NB4 (cell line): ENCODE measurements around the gene DPF3.

Experiments
- MAX ChIP-seq: IDR thresholded peaks from 2 replicates; pipeline ENCODE4 v1.6.1; 2011; ENCODE audit warnings: low read depth, low read length
- POLR2A ChIP-seq: IDR thresholded peaks from 2 replicates; pipeline ENCODE4 v1.6.1; 2011; ENCODE audit warnings: mild to moderate bottlenecking; ENCODE audit not compliant: insufficient read length; ENCODE audit errors: extremely low read depth

- TF ChIP-seq MAX, result no peak
- no peak for TF ChIP-seq POLR2A
Measured at GRCh38 chr14:72688990-72689671, 204.8 kb downstream of the DPF3 start.
